Right cardiac atrium (tissue), 5 donors: ENCODE measurements around the gene AADAT. TPM values are rescaled to one million over a fixed set of nuclear protein-coding genes. Genes with fewer than 3 reads are reported as not detected.

Experiments
- polyA plus RNA-seq: library from polyadenylated mRNA; stranded (reverse); fragments of 200-250 nt; gene quantifications from one replicate; pipeline ENCODE4 v1.2.3, GENCODE V29; 2013
- total RNA-seq, 4 donors: library from RNA; stranded (reverse); fragmentation: NEBNext Ultra II Directional; extraction: Animal tissue kit (Norgen Biotek cat#: 25700); gene quantifications; one replicate each; pipeline ENCODE4 v1.2.1, GENCODE V29; 2021
- donor health status: healthy with polysubstance abuse.
- donor health status: DM: no; HTN: yes; CAD: no.
- donor health status: DM: no; HTN: no; CAD: no.
- donor health status: DM: no; HTN: yes; CAD: no; lungs with severe emphysema.
- donor health status: DM: yes; HTN: yes; CAD: no.

AADAT gene
- total and polyA plus RNA-seq, 5 donors, result 1.5 to 2.1 (median 2.1) TPM

Other genes starting within 250 kb of the AADAT start
- 1 to 10 TPM; 3.2 to 6.2 (median 5.2) TPM for gene MFAP3L, start 63.6 kb downstream of the AADAT start, total RNA-seq
- gene MFAP3L, start 63.6 kb downstream of the AADAT start, polyA plus RNA-seq, result 1.3 TPM